BE2C (cell line): ENCODE data around the gene RTN4.

Experiments used
- DNase-seq: peaks from one replicate; pipeline ENCODE4 v3.0.0-alpha.2; 2020
- H3K27me3 ChIP-seq: fragments of 250-450 bp; sonication (Bioruptor Pico); 2 replicates; pipeline ENCODE4 v1.5.1; 2020; ENCODE audit warnings: mild to moderate bottlenecking
- H3K36me3 ChIP-seq: fragments of 250-450 bp; sonication (Bioruptor Pico); 2 replicates; pipeline ENCODE4 v1.5.1; 2020; ENCODE audit warnings: mild to moderate bottlenecking
- H3K4me1 ChIP-seq: fragments of 250-450 bp; sonication (Bioruptor Pico); 2 replicates; pipeline ENCODE4 v1.5.1; 2020
- H3K4me3 ChIP-seq: 2 replicates; pipeline ENCODE4 v1.5.1; 2011; ENCODE audit warnings: low read depth, low read length
- H3K9me3 ChIP-seq: fragments of 250-450 bp; sonication (Bioruptor Pico); 2 replicates; pipeline ENCODE4 v1.5.1; 2020
- CTCF ChIP-seq: IDR thresholded peaks from 2 replicates; pipeline ENCODE4 v1.5.1; 2012; ENCODE audit warnings: mild to moderate bottlenecking, low read depth, low read length

The RTN4 gene

GRCh38 chr2:54947136-54947535 lies 103.1 kb downstream of the RTN4 start:
- Histone ChIP-seq H3K4me1 (no peaks in the 10 kb centered on the region), H3K4me3 (no peak overlapping the region), H3K27me3 (no peaks in the 10 kb centered on the region), H3K9me3 (no peaks in the 10 kb centered on the region), H3K36me3 (no peaks in the 10 kb centered on the region; the same call in none of the 2 replicates)
- no peak for TF ChIP-seq CTCF
- no peak for DNase-seq

GRCh38 chr2:54946220-54946805 lies 103.9 kb downstream of the RTN4 start:
- Histone ChIP-seq H3K9me3 (no peaks in the 10 kb centered on the region), H3K27me3 (no peaks in the 10 kb centered on the region), H3K4me1 (no peaks in the 10 kb centered on the region), H3K36me3 (no peaks in the 10 kb centered on the region; the same call in 1 of the 2 replicates), H3K4me3 (no peak overlapping the region)
- no peak for DNase-seq
- TF ChIP-seq CTCF = no peak

GRCh38 chr2:54945391-54946219 lies 104.6 kb downstream of the RTN4 start:
- Histone ChIP-seq H3K9me3 (no peaks in the 10 kb centered on the region), H3K36me3 (no peaks in the 10 kb centered on the region; the same call in 1 of the 2 replicates), H3K4me3 (no peak overlapping the region), H3K27me3 (no peaks in the 10 kb centered on the region), H3K4me1 (no peaks in the 10 kb centered on the region)
- no peak for TF ChIP-seq CTCF
- no peak for DNase-seq

GRCh38 chr2:54944724-54945326 lies 105.4 kb downstream of the RTN4 start:
- H3K9me3 ChIP-seq = no peaks in the 10 kb centered on the region
- TF ChIP-seq CTCF = no peak
- no peaks in the 10 kb centered on the region for H3K4me1 ChIP-seq
- no peak overlapping the region for H3K4me3 ChIP-seq
- no peaks in the 10 kb centered on the region for H3K27me3 ChIP-seq
- no peaks in the 10 kb centered on the region; the same call in 1 of the 2 replicates for H3K36me3 ChIP-seq
- DNase-seq = no peak

GRCh38 chr2:54942373-54942772 lies 107.9 kb downstream of the RTN4 start:
- no peak for DNase-seq
- Histone ChIP-seq H3K4me1 (no peaks in the 10 kb centered on the region), H3K27me3 (no peaks in the 10 kb centered on the region), H3K36me3 (no peaks in the 10 kb centered on the region), H3K9me3 (no peaks in the 10 kb centered on the region), H3K4me3 (no peak overlapping the region)
- TF ChIP-seq CTCF = no peak
